AML-193 (cell line): Measurements from ENCODE around the gene TMEM44.
"Not testable (repeated sequence)": the region's sequence is repeated elsewhere in the genome, so short reads cannot be mapped to it uniquely, and the experiment has no call there.

Experiments used
- DNase-seq, 2 experiments: peaks; one replicate each; lab custom pipeline; 2025; lab: John Stamatoyannopoulos, UW

The TMEM44 gene

GRCh38 chr3:194554473-194555123 is 78.6 kb downstream of the TMEM44 start:
- DNase-seq, result no peak

- DNase-seq, result no peak
These were observed 80.8 kb downstream of the TMEM44 start for GRCh38 chr3:194552327-194552949.

DNA sequence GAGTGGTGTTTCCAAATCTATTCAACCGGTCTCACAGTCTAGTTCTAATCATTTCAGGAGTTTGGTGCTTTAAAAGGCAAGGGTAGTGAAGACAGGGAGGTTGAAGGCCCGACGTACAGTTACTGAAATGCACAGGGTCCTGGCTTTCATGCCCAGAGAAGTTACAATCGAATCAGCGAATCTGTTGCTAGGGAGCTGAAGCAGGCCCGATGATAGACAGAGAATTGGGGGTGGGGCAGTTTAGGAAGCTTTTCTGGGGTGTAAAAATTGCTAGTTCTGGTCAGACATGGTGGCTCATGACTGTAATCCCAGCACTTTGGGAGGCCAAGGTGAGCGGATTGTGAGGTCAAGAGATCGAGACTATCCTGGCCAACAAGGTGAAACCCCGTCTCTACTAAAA is 83.4 kb downstream of the TMEM44 start:
- no peak for DNase-seq

- DNase-seq, result no peak
These were observed 84.6 kb downstream of the TMEM44 start for GRCh38 chr3:194548346-194549321.

GRCh38 chr3:194547042-194547441 is 86.2 kb downstream of the TMEM44 start:
- DNase-seq, result no peak

DNA sequence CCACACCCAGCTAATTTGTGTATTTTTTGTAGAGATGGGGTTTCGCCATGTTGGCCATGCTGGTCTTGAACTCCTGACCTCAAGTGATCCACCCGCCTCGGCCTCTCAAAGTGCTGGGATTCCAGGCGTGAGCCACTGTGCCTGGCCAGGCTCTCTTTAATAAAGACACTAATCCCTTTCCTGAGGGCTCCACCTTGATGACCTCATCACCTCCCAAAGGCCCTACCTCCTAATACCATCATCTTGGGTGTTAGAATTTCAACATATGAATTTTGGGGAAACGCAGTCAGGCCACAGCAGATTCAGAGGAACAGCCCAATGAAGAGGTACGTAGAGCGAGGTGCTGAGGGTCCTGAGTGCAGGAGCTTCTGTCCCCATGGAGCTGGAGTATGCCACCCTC is 87.7 kb downstream of the TMEM44 start:
- DNase-seq, result not testable (repeated sequence)

DNA sequence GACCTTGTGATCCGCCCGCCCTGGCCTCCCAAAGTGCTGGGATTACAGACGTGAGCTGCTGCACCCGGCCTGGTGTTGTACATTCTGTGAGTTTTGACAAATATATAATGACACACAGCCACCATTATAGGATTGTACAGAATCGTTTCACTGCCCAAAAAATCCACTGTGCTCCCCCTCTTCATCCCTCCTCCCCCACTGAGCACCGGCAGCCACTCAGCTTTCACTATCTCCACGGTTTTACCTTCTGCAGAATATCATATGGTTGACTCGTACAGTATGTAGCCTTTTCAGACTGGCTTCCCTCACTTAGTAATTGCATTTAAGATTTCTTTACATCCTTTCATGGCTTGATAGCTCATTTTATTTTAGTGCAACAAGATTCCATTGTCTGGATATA is 89.7 kb downstream of the TMEM44 start:
- no peak for DNase-seq

DNA sequence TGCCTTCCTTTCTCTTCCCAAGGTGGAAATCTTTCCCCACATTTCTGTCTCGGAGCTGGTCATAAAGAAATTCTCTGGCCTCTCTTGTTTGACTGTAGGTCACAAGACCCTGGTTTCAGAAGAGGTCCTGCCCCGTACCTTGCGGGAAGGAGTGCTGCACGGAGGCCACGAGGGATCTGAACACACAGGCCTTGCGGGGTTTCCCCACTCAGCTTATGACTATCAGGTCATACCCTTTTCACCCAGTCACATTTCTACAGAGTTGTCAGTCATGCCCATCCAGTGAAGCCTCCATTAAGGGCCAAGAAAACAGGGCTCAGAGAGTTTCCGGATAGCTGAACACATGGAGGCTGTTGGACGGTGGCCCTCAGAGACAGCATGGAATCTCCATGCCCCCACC is 91.7 kb downstream of the TMEM44 start:
- no peak for DNase-seq

- DNase-seq, result peak; percentile 56 to 61
These were observed 92.8 kb downstream of the TMEM44 start for GRCh38 chr3:194540274-194540905.

- DNase-seq, result no peak
These were observed 93.7 kb downstream of the TMEM44 start for GRCh38 chr3:194539498-194539897.

DNA sequence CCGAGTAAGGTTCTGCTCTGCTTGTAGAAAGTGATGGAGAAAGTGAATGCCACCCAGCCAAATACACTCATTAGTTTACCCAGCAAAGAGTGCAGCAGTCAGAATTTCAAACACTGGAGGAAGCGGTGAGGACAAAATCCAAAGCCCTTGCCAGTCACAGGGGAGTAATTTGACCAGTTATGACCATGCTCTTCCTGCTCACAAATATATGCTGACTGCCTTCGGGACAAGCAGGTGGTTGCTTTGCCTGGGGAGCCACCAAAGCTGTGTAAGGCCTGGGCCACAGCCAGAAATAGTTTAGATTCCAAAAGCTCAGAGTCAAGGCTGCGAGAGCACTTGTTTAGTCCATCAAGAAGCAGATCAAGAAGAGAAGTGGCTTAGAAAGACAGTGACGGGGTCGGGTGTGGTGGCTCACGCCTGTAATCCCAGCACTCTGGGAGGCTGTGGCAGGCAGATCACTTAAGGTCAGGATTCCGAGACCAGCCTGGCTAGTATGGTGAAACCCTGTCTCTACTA is 95.4 kb downstream of the TMEM44 start:
- no peak for DNase-seq
